Umbilical cord (tissue), 2 donors: ENCODE results near the gene C5orf58. TPM values are rescaled to one million over a fixed set of nuclear protein-coding genes. Genes with fewer than 3 reads are reported as not detected.
A peak's percentile ranks its signal among the peaks of the same experiment; 100 is the strongest.

Experiments used
- DNase-seq: peaks from one replicate; pipeline ENCODE4 v3.0.0-alpha.2; 2015; ENCODE audit warnings: low spot score
- total RNA-seq: library from RNA; depleted of rRNA; stranded (reverse); fragments of >200 nt; gene quantifications from one replicate; pipeline ENCODE4 v1.2.3, GENCODE V29; 2014; ENCODE audit warnings: low replicate concordance; ENCODE audit not compliant: insufficient read depth

C5orf58 gene
- total RNA-seq, 1 donor from 2014 or later, result 1.7 TPM

- no peak for DNase-seq
Measured at GRCh38 chr5:170256571-170256970, 23.8 kb downstream of the C5orf58 start.

GRCh38 chr5:170257370-170257769 is 24.6 kb downstream of the C5orf58 start:
- DNase-seq, result no peak

- no peak for DNase-seq
Measured at GRCh38 chr5:170261528-170262043, 28.8 kb downstream of the C5orf58 start.

GRCh38 chr5:170262061-170263045 is 29.6 kb downstream of the C5orf58 start:
- DNase-seq, result no peak

- DNase-seq, result no peak
Measured at GRCh38 chr5:170263906-170264305, 31.1 kb downstream of the C5orf58 start.

- DNase-seq, result peak; percentile 61
Measured at GRCh38 chr5:170265522-170265921, 32.7 kb downstream of the C5orf58 start.

GRCh38 chr5:170266570-170267381 is 34.0 kb downstream of the C5orf58 start:
- no peak for DNase-seq

GRCh38 chr5:170267431-170268152 is 34.8 kb downstream of the C5orf58 start:
- DNase-seq, result peak; percentile 79

GRCh38 chr5:170268153-170268689 is 35.4 kb downstream of the C5orf58 start:
- no peak for DNase-seq

- peak; percentile 62 for DNase-seq
Measured at GRCh38 chr5:170268884-170269283, 36.1 kb downstream of the C5orf58 start.

GRCh38 chr5:170269579-170269978 is 36.8 kb downstream of the C5orf58 start:
- no peak for DNase-seq

- DNase-seq, result no peak
Measured at GRCh38 chr5:170270293-170271069, 37.7 kb downstream of the C5orf58 start.

GRCh38 chr5:170273968-170274710 is 41.4 kb downstream of the C5orf58 start:
- no peak for DNase-seq

GRCh38 chr5:170275376-170275994 is 42.7 kb downstream of the C5orf58 start:
- no peak for DNase-seq

GRCh38 chr5:170276140-170276539 is 43.4 kb downstream of the C5orf58 start:
- no peak for DNase-seq

- DNase-seq, result no peak
Measured at GRCh38 chr5:170277867-170278281, 45.1 kb downstream of the C5orf58 start.

GRCh38 chr5:170278611-170279458 is 46.0 kb downstream of the C5orf58 start:
- no peak for DNase-seq

GRCh38 chr5:170279459-170279817 is 46.7 kb downstream of the C5orf58 start:
- DNase-seq, result no peak
